Ascending aorta (tissue), 2 donors: ENCODE results near the gene FAM167B. TPM values are rescaled to one million over a fixed set of nuclear protein-coding genes. Genes with fewer than 3 reads are reported as not detected.

Experiments
- DNase-seq, 2 donors: peaks; one replicate each; pipeline ENCODE4 v3.0.0-alpha.2; 2019; ENCODE audit warnings: low spot score in 2 of 2
- H3K27ac ChIP-seq, 2 donors: fragments of 200-600 bp; sonication (generic); one replicate each; pipeline ENCODE4 v1.5.1; 2016 to 2017; ENCODE audit warnings: mild to moderate bottlenecking in 1 of 2
- H3K27me3 ChIP-seq: fragments of 200-600 bp; sonication (generic); one replicate; pipeline ENCODE4 v1.5.1; 2017
- H3K36me3 ChIP-seq, 2 donors: fragments of 200-600 bp; sonication (generic); one replicate each; pipeline ENCODE4 v1.5.1; 2016
- H3K4me1 ChIP-seq, 2 donors: fragments of 200-600 bp; sonication (generic); one replicate each; pipeline ENCODE4 v1.5.1; 2016 to 2017; ENCODE audit warnings: mild to moderate bottlenecking in 1 of 2
- H3K4me3 ChIP-seq, 2 donors: fragments of 200-600 bp; sonication (generic); one replicate each; pipeline ENCODE4 v1.5.1; 2016 to 2017; ENCODE audit warnings: mild to moderate bottlenecking in 1 of 2
- H3K9me3 ChIP-seq, 2 donors: fragments of 200-600 bp; sonication (generic); one replicate each; pipeline ENCODE4 v1.5.1; 2016
- intact Hi-C: fragments of 100-400 bp; cut with DNase I; formaldehyde crosslinking; loops from one replicate; pipeline ENCODE4 v1.15.1; 2023
- total RNA-seq: library from RNA; depleted of rRNA; stranded (reverse); fragments of >200 nt; gene quantifications from one replicate; pipeline ENCODE4 v1.1.0, GENCODE V29; 2016
- TF ChIP-seq, protein P1 (sequence below), 3 experiments: fragments of 200-600 bp in 2 of 3; fragments of 450-650 bp in 1 of 3; sonication (generic) in 2 of 3; IDR thresholded peaks; one replicate each; pipeline ENCODE4 v1.5.1; 2016 to 2019; ENCODE audit warnings: antibody characterized with exemption in 3 of 3, mild to moderate bottlenecking in 1 of 3, moderate library complexity in 1 of 3

The FAM167B gene
- total RNA-seq, 1 donor from 2014 or later = 26.1 TPM

DNA sequence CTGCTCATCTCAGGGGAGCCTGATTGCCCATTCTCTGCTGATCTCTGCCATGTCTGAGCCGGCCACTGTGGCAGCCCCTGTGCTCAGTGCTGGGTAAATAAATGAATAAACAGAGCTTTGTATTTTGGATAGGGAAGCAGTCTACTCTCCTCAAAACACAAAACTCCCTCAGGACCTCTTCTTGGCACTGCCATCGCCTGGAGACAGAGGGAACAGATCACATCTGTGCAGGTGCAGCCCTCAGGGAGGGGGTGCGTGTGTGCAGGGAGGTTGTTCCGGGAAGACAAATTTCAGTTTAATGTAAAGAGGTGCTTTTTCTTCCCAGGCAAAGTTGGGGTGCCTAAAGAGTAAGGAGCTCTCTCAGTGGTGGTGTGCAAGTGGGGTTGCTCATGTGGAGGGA is 7.7 kb upstream of the FAM167B start:
- intact Hi-C loops = no loop called here
- TF ChIP-seq, protein P1, sequence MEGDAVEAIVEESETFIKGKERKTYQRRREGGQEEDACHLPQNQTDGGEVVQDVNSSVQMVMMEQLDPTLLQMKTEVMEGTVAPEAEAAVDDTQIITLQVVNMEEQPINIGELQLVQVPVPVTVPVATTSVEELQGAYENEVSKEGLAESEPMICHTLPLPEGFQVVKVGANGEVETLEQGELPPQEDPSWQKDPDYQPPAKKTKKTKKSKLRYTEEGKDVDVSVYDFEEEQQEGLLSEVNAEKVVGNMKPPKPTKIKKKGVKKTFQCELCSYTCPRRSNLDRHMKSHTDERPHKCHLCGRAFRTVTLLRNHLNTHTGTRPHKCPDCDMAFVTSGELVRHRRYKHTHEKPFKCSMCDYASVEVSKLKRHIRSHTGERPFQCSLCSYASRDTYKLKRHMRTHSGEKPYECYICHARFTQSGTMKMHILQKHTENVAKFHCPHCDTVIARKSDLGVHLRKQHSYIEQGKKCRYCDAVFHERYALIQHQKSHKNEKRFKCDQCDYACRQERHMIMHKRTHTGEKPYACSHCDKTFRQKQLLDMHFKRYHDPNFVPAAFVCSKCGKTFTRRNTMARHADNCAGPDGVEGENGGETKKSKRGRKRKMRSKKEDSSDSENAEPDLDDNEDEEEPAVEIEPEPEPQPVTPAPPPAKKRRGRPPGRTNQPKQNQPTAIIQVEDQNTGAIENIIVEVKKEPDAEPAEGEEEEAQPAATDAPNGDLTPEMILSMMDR (IDR thresholded peaks at IDR 0.05) = no peak
- H3K4me3 ChIP-seq = no peak overlapping the region

DNA sequence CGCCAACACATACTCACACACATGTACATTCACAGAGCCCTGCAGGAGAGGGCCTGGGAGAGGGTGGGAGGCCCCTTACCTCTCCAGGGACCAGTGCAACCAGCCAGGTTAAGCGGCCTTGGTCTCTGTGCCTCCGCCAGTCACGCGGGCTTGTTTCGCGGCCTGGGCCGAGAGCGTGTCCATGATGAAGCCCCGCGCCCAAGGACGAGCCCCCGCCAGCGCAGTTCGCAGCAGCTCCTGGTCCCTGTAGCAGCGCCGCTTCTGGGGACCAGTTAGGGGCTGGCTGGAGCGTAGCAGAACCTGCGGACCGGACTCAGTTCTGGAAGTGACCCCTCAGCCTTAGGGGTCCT is 7.3 kb upstream of the FAM167B start:
- Histone ChIP-seq H3K27ac (peak overlapping the region; percentile 87 to 89), H3K4me3 (peak overlapping the region; percentile 69 to 78), H3K36me3 (no peaks in the 10 kb centered on the region), H3K4me1 (peaks cover 0 to 8% of the 10 kb centered on the region in 2 donors), H3K27me3 (no peaks in the 10 kb centered on the region), H3K9me3 (no peaks in the 10 kb centered on the region)
- intact Hi-C loops = loop anchor here (1.0 to 5.0 kb wide), 5 partner anchors 17 to 132 kb away; partner anchors contain the start of genes EIF3I, HDAC1, KPNA6 and TMEM234
- DNase-seq = peak in 1 of 2 donors; percentile 70
- TF ChIP-seq, protein P1 (IDR thresholded peaks at IDR 0.05) = no peak

More for the DNA sequence above, 7.7 kb upstream of the FAM167B start:
- Histone ChIP-seq H3K27ac (peak overlapping the region; percentile 87 to 89), H3K36me3 (no peaks in the 10 kb centered on the region), H3K9me3 (no peaks in the 10 kb centered on the region), H3K4me1 (peaks cover 0 to 8% of the 10 kb centered on the region in 2 donors), H3K27me3 (no peaks in the 10 kb centered on the region)
- DNase-seq = no peak

DNA sequence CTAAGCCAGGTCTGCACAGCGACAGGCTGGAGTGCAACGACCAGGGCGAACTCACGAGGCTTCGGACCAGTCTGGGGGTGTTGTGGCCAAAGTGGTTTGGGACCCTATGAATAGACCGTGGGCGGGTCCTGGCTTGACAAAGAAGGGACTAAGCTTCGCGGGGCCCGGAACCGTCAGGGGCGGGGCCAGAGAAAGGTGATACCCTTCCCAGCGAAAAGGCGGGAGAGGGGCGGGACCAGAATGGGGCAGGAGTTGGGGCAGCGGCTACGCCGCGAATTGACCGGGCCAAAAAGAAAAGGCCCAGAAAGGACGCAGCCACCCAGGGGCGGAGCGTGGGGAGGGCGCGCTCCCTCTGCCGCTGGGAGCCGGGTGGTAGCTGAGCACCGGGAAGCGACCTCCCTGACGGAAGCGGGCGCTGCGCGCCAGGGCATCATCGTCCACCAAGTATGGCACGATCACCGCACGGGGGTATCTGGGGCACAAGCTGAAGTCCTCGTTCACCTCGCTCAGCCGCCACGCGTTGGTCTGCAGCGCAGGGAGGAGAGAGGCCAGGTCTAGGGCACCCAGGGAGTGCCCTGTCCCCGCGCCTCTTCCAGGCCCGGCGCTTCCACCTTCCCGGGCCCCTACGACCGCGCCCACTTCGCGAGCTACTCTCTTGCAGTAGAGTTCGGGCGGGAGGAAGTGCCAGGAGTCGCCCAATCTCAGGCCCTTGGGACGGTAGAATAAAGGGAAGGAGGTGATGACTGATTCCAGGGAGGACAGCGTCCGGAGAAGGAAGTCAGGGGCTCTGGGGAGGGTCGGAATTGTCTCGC is 6.7 kb upstream of the FAM167B start:
- no peaks in the 10 kb centered on the region for H3K27me3 ChIP-seq
- no peaks in the 10 kb centered on the region for H3K9me3 ChIP-seq
- peak overlapping the region; percentile 69 to 78 for H3K4me3 ChIP-seq
- H3K4me1 ChIP-seq = peaks cover 0 to 8% of the 10 kb centered on the region in 2 donors
- DNase-seq = peak; percentile 51 to 92
- H3K27ac ChIP-seq = peak overlapping the region; percentile 87 to 89
- TF ChIP-seq, protein P1 (IDR thresholded peaks at IDR 0.05) = peak in 2 of 3 experiments; percentile 30 to 35
- intact Hi-C loops = loop anchor here (1.0 to 5.0 kb wide), 5 partner anchors 18 to 133 kb away; partner anchors contain the start of genes EIF3I, HDAC1, KPNA6 and TMEM234
- H3K36me3 ChIP-seq = no peaks in the 10 kb centered on the region

DNA sequence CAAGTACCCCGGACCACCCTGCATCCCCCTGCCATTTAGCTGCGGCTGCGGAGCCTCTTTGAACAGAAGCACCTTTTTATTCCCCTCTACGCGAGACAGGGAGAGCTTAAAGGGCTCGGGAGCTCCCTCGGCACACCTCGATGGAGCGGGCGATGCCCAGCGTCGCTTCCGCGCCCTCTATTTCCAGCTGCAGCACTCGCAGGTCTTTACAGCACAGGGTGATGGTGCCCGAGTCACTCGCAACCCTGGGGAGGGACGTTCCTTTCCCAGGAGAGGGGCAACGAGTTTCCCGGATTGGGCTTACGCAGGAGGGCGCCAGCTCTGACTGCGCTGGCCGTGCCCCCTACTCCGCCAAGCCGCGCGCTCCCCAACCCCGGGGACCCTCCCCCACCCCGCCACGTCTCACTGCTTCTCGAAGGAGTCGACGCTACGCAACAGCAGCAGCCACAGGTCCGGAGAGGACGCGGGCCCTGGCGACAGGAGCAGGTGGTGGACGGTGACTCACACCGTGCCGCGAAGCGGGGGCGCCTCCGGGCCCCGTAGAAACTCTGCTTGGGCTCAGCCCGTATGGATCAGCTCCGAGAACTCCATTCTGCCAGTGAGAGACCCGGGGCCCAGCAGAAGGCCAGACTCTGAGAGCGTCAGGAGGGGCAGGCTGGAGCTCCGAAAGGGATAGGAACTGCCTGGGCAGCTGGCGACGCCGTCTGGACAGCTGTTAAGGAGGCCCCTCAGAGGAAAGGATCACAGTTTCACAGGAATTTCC is 5.8 kb upstream of the FAM167B start:
- Histone ChIP-seq H3K9me3 (no peaks in the 10 kb centered on the region), H3K27me3 (no peaks in the 10 kb centered on the region), H3K36me3 (no peaks in the 10 kb centered on the region), H3K27ac (peak overlapping the region; percentile 87 to 89), H3K4me3 (peak overlapping the region; percentile 69 to 78), H3K4me1 (peaks cover 0 to 8% of the 10 kb centered on the region in 2 donors)
- TF ChIP-seq, protein P1 (IDR thresholded peaks at IDR 0.05) = no peak
- intact Hi-C loops = loop anchor here (2.0 to 5.0 kb wide), 3 partner anchors 52 to 134 kb away; partner anchors contain the start of genes HDAC1, KPNA6 and TXLNA
- DNase-seq = peak; percentile 47 to 87

DNA sequence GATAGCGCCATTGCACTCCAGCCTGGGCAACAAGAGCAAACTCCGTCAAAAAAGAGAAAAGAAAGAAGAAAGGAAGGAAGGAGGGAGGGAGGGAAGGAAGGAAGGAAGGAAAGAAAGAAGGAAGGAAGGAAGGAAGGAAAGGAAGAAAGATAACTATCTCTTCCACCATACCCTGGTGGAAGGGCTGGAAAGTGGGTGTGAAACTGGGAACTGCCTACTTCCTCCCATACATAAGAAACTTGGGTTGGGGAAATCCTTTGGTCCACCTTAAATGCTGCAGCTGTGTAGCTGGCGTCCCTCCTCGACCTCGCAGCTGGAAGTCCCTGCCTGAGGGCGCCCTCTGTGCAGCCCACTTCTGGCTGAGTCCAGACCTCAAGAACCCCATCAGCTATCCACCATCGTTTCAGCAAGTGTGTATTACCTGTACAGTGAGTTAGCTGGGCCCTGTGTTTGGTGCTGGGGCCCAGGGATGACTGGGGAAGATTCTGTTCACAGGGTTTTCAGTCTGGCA is 4.6 kb upstream of the FAM167B start:
- H3K27ac ChIP-seq = peak overlapping the region; percentile 87 to 89
- no peaks in the 10 kb centered on the region for H3K36me3 ChIP-seq
- H3K9me3 ChIP-seq = no peaks in the 10 kb centered on the region
- intact Hi-C loops = loop anchor here (5.0 kb wide), 1 partner anchor 135 kb away; the partner anchor contains the start of gene KPNA6
- DNase-seq = peak in 1 of 2 donors; percentile 66
- no peaks in the 10 kb centered on the region for H3K27me3 ChIP-seq
- H3K4me3 ChIP-seq = peak overlapping the region in 1 of 2 donors; percentile 16
- TF ChIP-seq, protein P1 (IDR thresholded peaks at IDR 0.05) = no peak
- H3K4me1 ChIP-seq = peaks cover 0 to 8% of the 10 kb centered on the region in 2 donors
